GM21825 (cell line): ENCODE data around the gene KHDC4.
"Not testable (repeated sequence)": the region's sequence is repeated elsewhere in the genome, so short reads cannot be mapped to it uniquely, and the experiment has no call there.

ENCODE experiments used
- ATAC-seq: cut with Tn5 transposase; IDR thresholded peaks from one replicate; pipeline ENCODE4 v1.9.1; 2021; ENCODE audit warnings: mild to moderate bottlenecking, moderate library complexity; ENCODE audit not compliant: unreplicated experiment

KHDC4 gene

GRCh38 chr1:155942578-155943141 is 8.4 kb upstream of the KHDC4 start:
- no peak for ATAC-seq

- no peak for ATAC-seq
Measured at GRCh38 chr1:155941845-155942531, 7.8 kb upstream of the KHDC4 start.

- ATAC-seq = no peak
Measured at GRCh38 chr1:155940993-155941844, 7.0 kb upstream of the KHDC4 start, which contains the start of gene RXFP4. Gene RXFP4, plus strand, starts transcription at chr1:155941638. Its CDS starts 72 bp downstream, at chr1:155941710.

DNA sequence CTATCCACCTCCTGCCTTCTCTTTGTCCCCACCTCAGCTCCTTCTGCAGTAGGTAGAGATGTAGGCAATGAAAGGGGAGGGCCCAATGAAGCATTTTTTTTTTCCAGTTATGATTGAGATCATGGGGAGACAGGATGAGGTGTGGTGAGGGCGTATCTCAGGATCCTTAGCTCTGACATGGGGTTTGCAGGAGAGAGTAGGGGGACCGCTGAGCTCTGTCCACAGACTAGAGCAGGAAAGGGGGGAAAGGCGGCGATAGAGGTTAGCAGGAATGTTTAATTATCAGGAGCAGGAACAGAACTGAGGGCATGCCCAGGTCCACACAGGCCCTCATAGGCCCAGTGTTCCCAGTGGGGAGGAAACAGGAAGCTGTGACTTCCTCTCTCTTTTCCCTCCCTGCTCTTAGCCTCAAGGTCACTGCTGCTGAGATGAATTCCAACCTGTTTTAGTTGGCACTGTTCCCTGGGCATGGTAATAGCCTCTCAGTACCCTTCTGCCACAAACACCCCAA is 6.3 kb upstream of the KHDC4 start:
- no peak for ATAC-seq

GRCh38 chr1:155938220-155938627 is 4.0 kb upstream of the KHDC4 start:
- no peak for ATAC-seq

- no peak for ATAC-seq
Measured at GRCh38 chr1:155934936-155935590, 850 bp upstream of the KHDC4 start.

- ATAC-seq = no peak
Measured at GRCh38 chr1:155933591-155934096, 569 bp downstream of the KHDC4 start.

- ATAC-seq = no peak
Measured at GRCh38 chr1:155932487-155932886, 1.7 kb downstream of the KHDC4 start.

GRCh38 chr1:155932081-155932480 is 2.1 kb downstream of the KHDC4 start:
- ATAC-seq = no peak

GRCh38 chr1:155931332-155932038 is 2.7 kb downstream of the KHDC4 start:
- ATAC-seq = no peak

DNA sequence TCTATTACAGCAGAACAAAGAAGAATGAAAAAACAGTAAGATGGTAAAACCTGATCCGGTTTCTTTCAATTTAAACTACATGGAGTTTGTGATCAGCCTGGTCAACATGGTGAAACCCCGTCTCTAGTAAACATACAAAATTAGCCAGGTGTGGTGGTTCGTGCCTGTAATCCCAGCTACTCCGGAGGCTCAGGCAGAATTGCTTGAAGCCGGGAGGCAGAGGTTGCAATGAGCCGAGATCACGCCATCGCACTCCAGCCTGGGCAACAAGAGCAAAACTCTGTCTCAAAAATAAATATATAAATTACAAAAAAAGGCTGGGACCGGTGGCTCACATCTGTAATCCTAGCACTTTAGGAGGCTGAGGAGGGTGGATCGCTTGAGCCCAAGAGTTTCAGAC is 3.5 kb downstream of the KHDC4 start:
- ATAC-seq = not testable (repeated sequence)

DNA sequence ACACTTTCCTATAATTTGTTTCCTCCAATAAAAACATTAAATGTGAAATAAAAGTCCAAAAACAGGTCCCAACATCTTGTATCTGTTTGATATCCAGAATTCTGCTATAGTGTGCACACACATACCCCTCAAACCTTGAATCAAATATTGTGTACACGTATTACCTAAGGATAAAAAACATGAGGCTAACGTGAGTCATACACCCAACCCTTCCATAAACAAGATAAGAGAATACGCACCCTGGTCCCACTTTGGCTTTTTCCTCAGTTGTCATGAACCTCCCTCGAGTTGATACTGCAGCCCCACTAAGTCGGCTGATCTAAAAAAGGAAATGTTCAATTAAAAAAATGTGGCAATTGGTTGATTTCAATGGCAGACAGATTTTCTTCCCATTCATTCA is 5.2 kb downstream of the KHDC4 start:
- no peak for ATAC-seq

- no peak for ATAC-seq
Measured at GRCh38 chr1:155925506-155925905, 8.7 kb downstream of the KHDC4 start.

DNA sequence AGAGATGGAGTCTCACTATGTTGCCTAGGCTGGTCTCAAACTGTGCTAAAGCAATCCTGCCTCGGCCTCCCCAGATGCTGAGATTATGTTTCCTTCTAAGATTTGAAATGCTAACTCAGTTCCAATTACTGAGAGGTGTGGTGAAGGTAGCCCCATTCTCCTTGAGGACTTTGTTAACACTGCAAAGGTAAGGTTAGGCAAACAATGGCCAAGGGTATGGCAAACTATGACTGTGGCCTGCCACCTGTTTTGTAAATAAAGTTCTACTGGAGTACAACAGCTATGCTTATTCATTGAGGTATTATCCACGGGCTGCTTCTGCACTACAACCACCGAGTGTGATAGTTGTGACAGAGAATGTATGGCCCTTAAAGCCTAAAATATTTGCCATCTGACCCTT is 13.5 kb downstream of the KHDC4 start:
- ATAC-seq = no peak

- no peak for ATAC-seq
Measured at GRCh38 chr1:155919801-155920200, 14.4 kb downstream of the KHDC4 start.

DNA sequence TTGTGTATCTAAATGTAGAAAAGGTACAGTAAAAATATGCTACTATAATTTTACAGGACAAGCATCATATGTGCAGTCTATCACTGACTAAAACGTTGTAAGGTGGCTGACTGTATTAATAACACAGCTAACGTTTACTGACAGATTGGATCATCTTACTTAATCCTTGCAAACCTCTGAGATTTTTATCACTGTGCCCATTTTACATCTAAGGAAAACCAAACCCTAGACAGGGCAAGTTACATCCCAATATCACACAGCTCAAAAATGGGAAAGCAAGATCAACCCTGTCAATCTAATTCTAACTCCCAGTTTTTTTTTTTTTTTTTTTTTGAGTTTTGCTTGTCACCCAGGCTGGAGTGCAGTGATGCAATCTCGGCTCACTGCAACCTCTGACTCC is 15.6 kb downstream of the KHDC4 start:
- no peak for ATAC-seq

- no peak for ATAC-seq
Measured at GRCh38 chr1:155913969-155914757, 20.1 kb downstream of the KHDC4 start.

DNA sequence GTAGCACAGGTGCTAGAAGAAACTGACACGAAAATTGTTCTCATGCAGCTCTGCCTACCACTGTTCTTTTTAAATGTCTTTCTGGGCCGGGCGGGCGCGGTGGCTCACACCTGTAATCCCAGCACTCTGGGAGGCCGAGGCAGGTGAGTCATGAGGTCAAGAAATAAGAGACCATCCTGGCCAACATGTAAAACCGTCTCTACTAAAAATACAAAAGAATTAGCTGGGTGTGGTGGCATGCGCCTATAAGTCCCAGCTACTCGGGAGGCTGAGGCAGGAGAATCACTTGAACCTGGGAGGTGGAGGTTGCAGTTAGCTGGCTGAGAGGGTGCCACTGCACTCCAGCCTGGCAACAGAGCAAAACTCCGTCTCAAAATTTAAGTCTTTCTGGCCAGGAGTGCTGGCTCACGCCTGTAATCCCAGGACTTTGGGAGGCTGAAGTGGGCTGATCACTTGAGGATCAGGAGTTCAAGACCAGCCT is 22.1 kb downstream of the KHDC4 start:
- no peak for ATAC-seq
